OCI-LY1 (cell line): ENCODE results near the gene NETO2.

Source experiments
- H2AFZ ChIP-seq: fragments of 200-600 bp; sonication (generic), shearing (Covaris generic); 2 replicates; pipeline ENCODE4 v1.6.0; 2014; ENCODE audit warnings: antibody characterized with exemption, mild to moderate bottlenecking, low read length
- H3F3A ChIP-seq: fragments of 200-600 bp; sonication (generic), shearing (Covaris generic); 2 replicates; pipeline ENCODE4 v1.6.0; 2014; ENCODE audit warnings: mild to moderate bottlenecking, antibody characterized with exemption, low read length, moderate library complexity; ENCODE audit not compliant: insufficient read depth
- H3K27ac ChIP-seq: fragments of 200-600 bp; sonication (generic); 2 replicates; pipeline ENCODE4 v1.5.1; 2014; ENCODE audit warnings: low read length, mixed run types, mild to moderate bottlenecking, low read depth; ENCODE audit not compliant: poor library complexity, severe bottlenecking
- H3K27me3 ChIP-seq: fragments of 200-600 bp; sonication (generic); 2 replicates; pipeline ENCODE4 v1.6.0; 2014; ENCODE audit warnings: antibody characterized with exemption, mild to moderate bottlenecking, low read length, moderate library complexity; ENCODE audit not compliant: insufficient read depth
- H3K36me3 ChIP-seq: fragments of 200-600 bp; sonication (generic); 2 replicates; pipeline ENCODE4 v1.6.1; 2014; ENCODE audit warnings: mild to moderate bottlenecking, antibody characterized with exemption, low read length, moderate library complexity, mixed read lengths; ENCODE audit not compliant: insufficient read depth
- H3K4me1 ChIP-seq: fragments of 200-600 bp; sonication (generic); 2 replicates; pipeline ENCODE4 v1.5.1; 2014; ENCODE audit warnings: mild to moderate bottlenecking, low read length, moderate library complexity; ENCODE audit not compliant: insufficient read depth, severe bottlenecking
- H3K4me2 ChIP-seq: fragments of 200-600 bp; sonication (generic), shearing (Covaris generic); 2 replicates; pipeline ENCODE4 v1.6.1; 2014; ENCODE audit warnings: low read length
- H3K4me3 ChIP-seq: fragments of 200-600 bp; sonication (generic); 2 replicates; pipeline ENCODE4 v1.5.1; 2014; ENCODE audit warnings: low read length, low read depth, mild to moderate bottlenecking, mixed read lengths; ENCODE audit not compliant: poor library complexity, severe bottlenecking
- H3K79me2 ChIP-seq: fragments of 200-600 bp; shearing (Covaris generic); 2 replicates; pipeline ENCODE4 v1.6.1; 2016; ENCODE audit warnings: mixed run types, low read length, mixed read lengths; ENCODE audit not compliant: insufficient read depth
- H3K9ac ChIP-seq: fragments of 200-600 bp; sonication (generic), shearing (Covaris generic); 2 replicates; pipeline ENCODE4 v1.6.1; 2014; ENCODE audit warnings: mild to moderate bottlenecking, low read length, mixed read lengths
- H3K9me2 ChIP-seq: fragments of 200-600 bp; sonication (generic), shearing (Covaris generic); 2 replicates; pipeline ENCODE4 v1.6.1; 2014; ENCODE audit warnings: low read depth, mild to moderate bottlenecking, low read length, mixed read lengths
- H3K9me3 ChIP-seq: fragments of 200-600 bp; shearing (Covaris generic); 2 replicates; pipeline ENCODE4 v1.6.1; 2014; ENCODE audit warnings: low read length, mixed read lengths
- H4K20me1 ChIP-seq: fragments of 200-600 bp; sonication (generic), shearing (Covaris generic); 2 replicates; pipeline ENCODE4 v1.6.0; 2016; ENCODE audit warnings: mild to moderate bottlenecking, low read length; ENCODE audit not compliant: insufficient read depth
- CTCF ChIP-seq: fragments of 200-600 bp; sonication (generic), shearing (Covaris generic); IDR thresholded peaks from 2 replicates; pipeline ENCODE4 v1.5.1; 2017; ENCODE audit warnings: mild to moderate bottlenecking, antibody characterized with exemption, low read length, moderate library complexity, mixed read lengths
- EZH2 ChIP-seq: fragments of 200-600 bp; sonication (generic), shearing (Covaris generic); IDR thresholded peaks from 2 replicates; pipeline ENCODE4 v1.8.0; 2017; ENCODE audit warnings: borderline replicate concordance, mixed run types, mild to moderate bottlenecking, antibody characterized with exemption, low read length, moderate library complexity, mixed read lengths

NETO2 gene

DNA sequence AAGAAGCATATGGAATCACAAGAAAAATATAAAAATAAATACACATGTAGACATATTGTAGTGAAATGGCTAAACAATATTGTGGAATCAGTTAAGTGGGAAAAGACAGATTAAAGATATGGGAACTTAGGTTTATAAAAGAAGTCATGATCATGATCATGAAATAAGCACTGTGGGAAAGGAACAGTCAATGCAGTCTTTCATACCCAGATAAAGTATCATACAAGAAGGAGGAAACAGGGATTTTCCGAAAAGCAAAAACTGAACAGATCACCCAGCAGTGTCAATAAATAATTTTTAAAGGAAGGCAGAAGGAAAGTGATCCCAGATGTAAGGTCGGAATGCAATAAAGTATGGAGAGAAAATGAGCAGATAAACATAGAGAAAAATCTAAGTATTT, 71.6 kb downstream of the NETO2 start:
- no peaks in the 10 kb centered on the region for H3K4me1 ChIP-seq
- no peak overlapping the region for H3K9ac ChIP-seq
- no peak for TF ChIP-seq CTCF
- no peak for TF ChIP-seq EZH2
- no peaks in the 10 kb centered on the region for H3K9me2 ChIP-seq
- H3K27me3 ChIP-seq, result no peaks in the 10 kb centered on the region
- H3K9me3 ChIP-seq, result no peaks in the 10 kb centered on the region
- no peaks in the 10 kb centered on the region for H4K20me1 ChIP-seq
- no peak overlapping the region for H3K27ac ChIP-seq
- no peak overlapping the region for H3K4me3 ChIP-seq
- no peak overlapping the region for H3K4me2 ChIP-seq
- H3K79me2 ChIP-seq, result no peaks in the 10 kb centered on the region
- H3F3A ChIP-seq, result no peaks in the 10 kb centered on the region
- no peak overlapping the region for H2AFZ ChIP-seq
- H3K36me3 ChIP-seq, result no peaks in the 10 kb centered on the region

DNA sequence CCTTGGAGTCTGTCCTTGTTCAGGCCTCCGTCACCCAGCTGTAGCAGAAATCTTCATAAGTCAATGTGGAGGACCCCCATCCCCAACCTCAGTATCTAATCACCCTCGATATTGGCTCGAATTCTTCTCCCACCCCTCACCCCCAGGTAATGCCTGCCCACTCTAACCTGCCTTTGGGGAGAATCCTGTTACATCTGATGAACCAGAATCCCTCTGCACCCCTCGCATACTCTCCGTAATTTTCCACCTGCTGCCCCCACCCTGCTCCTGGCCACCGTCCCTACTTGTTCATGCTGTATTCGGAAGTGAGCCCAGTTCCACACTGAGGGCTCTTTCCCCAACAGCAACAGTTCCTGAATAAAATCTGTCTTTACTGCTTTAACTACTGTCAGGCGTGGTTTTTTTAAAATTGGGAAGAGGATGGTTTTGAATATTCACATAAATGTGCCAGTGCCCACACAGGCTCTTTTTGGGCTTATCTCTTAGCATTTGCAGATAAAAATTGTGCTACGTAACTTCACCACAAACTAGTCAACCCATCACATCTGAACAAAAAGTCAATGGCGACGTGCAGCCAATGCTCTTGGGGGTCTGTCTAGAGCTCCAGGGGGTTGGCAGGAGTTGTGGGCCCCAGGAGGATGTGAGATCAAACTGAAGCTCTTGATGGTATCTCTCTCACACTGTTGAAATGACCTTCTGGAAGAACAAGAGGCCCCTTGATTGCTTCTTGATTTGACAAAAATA, 73.7 kb downstream of the NETO2 start:
- no peak for TF ChIP-seq EZH2
- TF ChIP-seq CTCF, result no peak
- Histone ChIP-seq H3K9me3 (no peaks in the 10 kb centered on the region), H4K20me1 (no peaks in the 10 kb centered on the region), H3K79me2 (no peaks in the 10 kb centered on the region), H3K9ac (no peak overlapping the region), H3K27ac (no peak overlapping the region), H2AFZ (no peak overlapping the region), H3K4me2 (no peak overlapping the region), H3K4me3 (no peak overlapping the region), H3K9me2 (no peaks in the 10 kb centered on the region), H3F3A (no peaks in the 10 kb centered on the region), H3K27me3 (no peaks in the 10 kb centered on the region), H3K36me3 (no peaks in the 10 kb centered on the region), H3K4me1 (no peaks in the 10 kb centered on the region)

DNA sequence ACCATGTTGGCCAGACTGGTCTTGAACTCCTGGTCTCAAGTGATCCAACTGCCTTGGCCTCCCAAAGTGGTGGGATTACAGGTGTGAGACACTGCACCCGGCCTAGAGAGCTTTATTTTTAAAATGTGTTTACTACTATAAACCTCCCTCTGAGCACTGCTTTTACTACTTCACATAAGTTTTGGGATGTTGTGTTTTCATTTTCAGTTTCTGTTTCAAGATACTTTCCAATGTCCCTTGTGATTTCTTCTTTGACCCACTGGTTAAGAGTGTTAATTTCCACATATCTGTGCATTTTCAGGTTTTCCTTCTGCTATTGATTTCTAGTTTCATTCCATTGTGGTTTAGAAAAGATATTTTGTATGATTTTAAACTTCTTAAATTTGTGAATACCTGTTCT, 74.4 kb downstream of the NETO2 start:
- Histone ChIP-seq H3K79me2 (no peaks in the 10 kb centered on the region), H3F3A (no peaks in the 10 kb centered on the region), H4K20me1 (no peaks in the 10 kb centered on the region), H3K27ac (no peak overlapping the region), H3K9me2 (no peaks in the 10 kb centered on the region), H3K4me2 (no peak overlapping the region), H3K9me3 (no peaks in the 10 kb centered on the region), H3K4me1 (no peaks in the 10 kb centered on the region), H3K27me3 (no peaks in the 10 kb centered on the region), H3K36me3 (no peaks in the 10 kb centered on the region), H3K9ac (no peak overlapping the region), H3K4me3 (no peak overlapping the region), H2AFZ (no peak overlapping the region)
- no peak for TF ChIP-seq EZH2

GRCh38 chr16:47067203-47067602, 76.5 kb downstream of the NETO2 start:
- H3K27me3 ChIP-seq, result no peaks in the 10 kb centered on the region
- no peak overlapping the region for H3K27ac ChIP-seq
- H4K20me1 ChIP-seq, result no peaks in the 10 kb centered on the region
- H2AFZ ChIP-seq, result no peak overlapping the region
- H3K9me3 ChIP-seq, result no peaks in the 10 kb centered on the region
- no peak overlapping the region for H3K9ac ChIP-seq
- no peaks in the 10 kb centered on the region for H3K4me1 ChIP-seq
- H3K79me2 ChIP-seq, result no peaks in the 10 kb centered on the region
- H3F3A ChIP-seq, result no peaks in the 10 kb centered on the region
- H3K9me2 ChIP-seq, result no peaks in the 10 kb centered on the region
- no peak overlapping the region for H3K4me3 ChIP-seq
- no peak overlapping the region for H3K4me2 ChIP-seq
- H3K36me3 ChIP-seq, result no peaks in the 10 kb centered on the region
- no peak for TF ChIP-seq CTCF
